CD14-positive monocyte (primary cell): ENCODE data around the gene ZCCHC14. TPM values are rescaled to one million over a fixed set of nuclear protein-coding genes. Genes with fewer than 3 reads are reported as not detected.

Source experiments
- DNase-seq, 3 donors: peaks; one replicate each; pipeline ENCODE4 v3.0.0-alpha.2; 2011 to 2022
- H2AFZ ChIP-seq: 2 replicates; pipeline ENCODE4 v1.6.0; 2012; ENCODE audit warnings: mild to moderate bottlenecking, low read depth, low read length, inconsistent platforms; ENCODE audit not compliant: insufficient read depth, poor library complexity, severe bottlenecking
- H3K27ac ChIP-seq, 2 donors: 1 replicate in 1 of 2; 2 replicates in 1 of 2; pipeline ENCODE4 v1.5.1; 2012 to 2013; ENCODE audit warnings: low read length in 2 of 2, control low read depth in 1 of 2, inconsistent platforms in 1 of 2, low read depth in 1 of 2, mild to moderate bottlenecking in 1 of 2
- H3K27me3 ChIP-seq, 2 donors: one replicate each; pipeline versions ENCODE4 v1.6.0 to v1.6.1; 2011 to 2013; ENCODE audit warnings: low read length in 2 of 2; ENCODE audit not compliant: control insufficient read depth in 2 of 2, insufficient read depth in 2 of 2
- H3K36me3 ChIP-seq, 2 donors: replicated peaks in 1 of 2; 1 replicate in 1 of 2; 2 replicates in 1 of 2; pipeline versions ENCODE4 v1.5.1 to v1.6.1; 2012 to 2013; ENCODE audit warnings: low read length in 2 of 2, control low read depth in 1 of 2, inconsistent platforms in 1 of 2, mild to moderate bottlenecking in 1 of 2; ENCODE audit not compliant: insufficient read depth in 2 of 2, control insufficient read depth in 1 of 2
- H3K4me1 ChIP-seq, 2 donors: 1 replicate in 1 of 2; 2 replicates in 1 of 2; pipeline versions ENCODE4 v1.5.1 to v1.6.1; 2012 to 2013; ENCODE audit warnings: low read length in 2 of 2, control low read depth in 1 of 2, inconsistent platforms in 1 of 2, mild to moderate bottlenecking in 1 of 2, moderate library complexity in 1 of 2; ENCODE audit not compliant: insufficient read depth in 2 of 2, control insufficient read depth in 1 of 2
- H3K4me2 ChIP-seq: replicated peaks from 2 replicates; pipeline ENCODE3; 2012; ENCODE audit warnings: low read length, moderate library complexity, mild to moderate bottlenecking; ENCODE audit not compliant: poor library complexity, severe bottlenecking; ENCODE audit errors: extremely low read depth
- H3K4me3 ChIP-seq, 3 experiments: fragments of 200-600 bp in 1 of 3; sonication (generic) in 1 of 3; replicated peaks in 1 of 3; 1 replicate in 2 of 3; 2 replicates in 1 of 3; pipeline ENCODE4 v1.5.1; 2011 to 2013; ENCODE audit warnings: low read length in 3 of 3, mild to moderate bottlenecking in 3 of 3, control low read depth in 2 of 3, low read depth in 2 of 3, inconsistent platforms in 1 of 3, moderate library complexity in 1 of 3
- H3K79me2 ChIP-seq: 2 replicates; pipeline ENCODE4 v1.6.0; 2012; ENCODE audit warnings: mild to moderate bottlenecking, control low read depth, inconsistent platforms, low read length, moderate library complexity; ENCODE audit not compliant: insufficient read depth
- H3K9ac ChIP-seq: 2 replicates; pipeline ENCODE4 v1.6.0; 2017; ENCODE audit warnings: low read length, mild to moderate bottlenecking; ENCODE audit not compliant: insufficient read depth, poor library complexity, severe bottlenecking
- H3K9me3 ChIP-seq, 2 donors: replicated peaks in 1 of 2; 1 replicate in 1 of 2; 2 replicates in 1 of 2; pipeline versions ENCODE4 v1.5.1 to v1.6.1; 2012 to 2013; ENCODE audit warnings: low read length in 2 of 2, control low read depth in 1 of 2; ENCODE audit not compliant: control insufficient read depth in 1 of 2, insufficient read depth in 1 of 2
- H4K20me1 ChIP-seq: 2 replicates; pipeline ENCODE4 v1.6.0; 2012; ENCODE audit warnings: mild to moderate bottlenecking, low read length, control low read depth, moderate library complexity; ENCODE audit not compliant: insufficient read depth
- H3K27ac Mint-ChIP-seq, 7 donors: one replicate each; pipeline ENCODE4 v1.8.0; 2020; ENCODE audit warnings: mild to moderate bottlenecking in 7 of 7, mixed read lengths in 7 of 7, moderate library complexity in 6 of 7, inconsistent platforms in 2 of 7
- H3K27me3 Mint-ChIP-seq, 3 donors: one replicate each; pipeline ENCODE4 v1.8.0; 2021 to 2022; ENCODE audit warnings: low read depth in 3 of 3, mild to moderate bottlenecking in 3 of 3, mixed read lengths in 3 of 3, moderate library complexity in 3 of 3, inconsistent platforms in 1 of 3
- H3K36me3 Mint-ChIP-seq, 2 donors: one replicate each; pipeline ENCODE4 v1.8.0; 2020; ENCODE audit warnings: mixed read lengths in 2 of 2, inconsistent platforms in 1 of 2, mild to moderate bottlenecking in 1 of 2
- H3K4me1 Mint-ChIP-seq: one replicate; pipeline ENCODE4 v1.8.0; 2020; ENCODE audit warnings: mild to moderate bottlenecking, mixed read lengths
- H3K4me3 Mint-ChIP-seq, 2 donors: one replicate each; pipeline ENCODE4 v1.8.0; 2020; ENCODE audit warnings: mild to moderate bottlenecking in 2 of 2, mixed read lengths in 2 of 2, moderate library complexity in 1 of 2
- H3K9me3 Mint-ChIP-seq, 7 donors: one replicate each; pipeline ENCODE4 v1.8.0; 2020 to 2022; ENCODE audit warnings: mixed read lengths in 7 of 7, mild to moderate bottlenecking in 6 of 7, moderate library complexity in 6 of 7, inconsistent platforms in 2 of 7
- WGBS: methylation state at CpG from one replicate; pipeline ENCODE4 v1.1.5; 2013; ENCODE audit warnings: missing lambda C conversion rate; ENCODE audit not compliant: insufficient coverage; 5-methylcytosine and 5-hydroxymethylcytosine counted together
- intact Hi-C, 2 donors: fragments of 100-400 bp; cut with micrococcal nuclease; formaldehyde crosslinking; loops; one replicate each; pipeline versions ENCODE4 v1.15.0 to v1.15.1; 2023
- polyA plus RNA-seq, 3 donors: library from polyadenylated mRNA; depleted of rRNA in 1 of 3; unstranded in 2 of 3; stranded (reverse) in 1 of 3; fragments of 300-500 nt in 2 of 3; fragments of >200 nt in 1 of 3; fragmentation: Illumina TruSeq in 2 of 3; gene quantifications; 1 replicate in 2 of 3; 2 replicates in 1 of 3; pipeline ENCODE4 v1.2.3, GENCODE V29; 2012 to 2021
- TF ChIP-seq, protein P1 (sequence below): fragments of 200-600 bp; IDR thresholded peaks from one replicate; pipeline ENCODE4 v1.8.0; 2022; ENCODE audit warnings: antibody characterized with exemption, mild to moderate bottlenecking

The ZCCHC14 gene
- polyA plus RNA-seq, 3 donors, result 0.11 to 4.0 (median 0.22) TPM

- Mint-ChIP-seq H3K27ac (no peak overlapping the region), H3K4me3 (no peak overlapping the region), H3K9me3 (peaks cover 12 to 39% (median 29%) of the 10 kb centered on the region in 7 donors), H3K4me1 (no peaks in the 10 kb centered on the region), H3K36me3 (no peaks in the 10 kb centered on the region), H3K27me3 (peaks cover 16 to 33% (median 18%) of the 10 kb centered on the region in 3 donors)
- Histone ChIP-seq H3K79me2 (no peaks in the 10 kb centered on the region), H3K4me2 (no peak overlapping the region), H3K27me3 (peaks cover 0 to 7% of the 10 kb centered on the region in 2 donors), H3K36me3 (no peaks in the 10 kb centered on the region), H3K4me3 (no peak overlapping the region), H4K20me1 (no peaks in the 10 kb centered on the region), H2AFZ (no peak overlapping the region), H3K9ac (no peak overlapping the region), H3K9me3 (peaks cover 11 to 21% of the 10 kb centered on the region in 2 donors), H3K4me1 (no peaks in the 10 kb centered on the region), H3K27ac (no peak overlapping the region)
- no peak for DNase-seq
- TF ChIP-seq, protein P1, sequence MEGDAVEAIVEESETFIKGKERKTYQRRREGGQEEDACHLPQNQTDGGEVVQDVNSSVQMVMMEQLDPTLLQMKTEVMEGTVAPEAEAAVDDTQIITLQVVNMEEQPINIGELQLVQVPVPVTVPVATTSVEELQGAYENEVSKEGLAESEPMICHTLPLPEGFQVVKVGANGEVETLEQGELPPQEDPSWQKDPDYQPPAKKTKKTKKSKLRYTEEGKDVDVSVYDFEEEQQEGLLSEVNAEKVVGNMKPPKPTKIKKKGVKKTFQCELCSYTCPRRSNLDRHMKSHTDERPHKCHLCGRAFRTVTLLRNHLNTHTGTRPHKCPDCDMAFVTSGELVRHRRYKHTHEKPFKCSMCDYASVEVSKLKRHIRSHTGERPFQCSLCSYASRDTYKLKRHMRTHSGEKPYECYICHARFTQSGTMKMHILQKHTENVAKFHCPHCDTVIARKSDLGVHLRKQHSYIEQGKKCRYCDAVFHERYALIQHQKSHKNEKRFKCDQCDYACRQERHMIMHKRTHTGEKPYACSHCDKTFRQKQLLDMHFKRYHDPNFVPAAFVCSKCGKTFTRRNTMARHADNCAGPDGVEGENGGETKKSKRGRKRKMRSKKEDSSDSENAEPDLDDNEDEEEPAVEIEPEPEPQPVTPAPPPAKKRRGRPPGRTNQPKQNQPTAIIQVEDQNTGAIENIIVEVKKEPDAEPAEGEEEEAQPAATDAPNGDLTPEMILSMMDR, result no peak
- WGBS, result no CpG with 5 or more reads among the region's 10 CpGs
- intact Hi-C loops, result no loop called here
Measured at GRCh38 chr16:87536795-87537142, 43.9 kb upstream of the ZCCHC14 start.

- 93% methylated on average over 9 of the region's 13 CpGs for WGBS
- no peak overlapping the region for H2AFZ ChIP-seq
- H3K9me3 Mint-ChIP-seq, result peaks cover 12 to 39% (median 35%) of the 10 kb centered on the region in 7 donors
- no peak overlapping the region for H3K27ac ChIP-seq
- intact Hi-C loops, result no loop called here
- peaks cover 11 to 21% of the 10 kb centered on the region in 2 donors for H3K9me3 ChIP-seq
- no peak overlapping the region for H3K4me2 ChIP-seq
- H3K27me3 ChIP-seq, result peaks cover 0 to 7% of the 10 kb centered on the region in 2 donors
- H3K4me3 Mint-ChIP-seq, result peak overlapping the region in 1 of 2 donors; percentile 23
- peak overlapping the region in 1 of 7 donors; percentile 8 for H3K27ac Mint-ChIP-seq
- H3K27me3 Mint-ChIP-seq, result peaks cover 15 to 28% (median 18%) of the 10 kb centered on the region in 3 donors
- H3K4me3 ChIP-seq, result no peak overlapping the region
- H3K79me2 ChIP-seq, result no peaks in the 10 kb centered on the region
- DNase-seq, result no peak
- no peaks in the 10 kb centered on the region for H3K36me3 ChIP-seq
- TF ChIP-seq, protein P1, result no peak
- no peak overlapping the region for H3K9ac ChIP-seq
- no peaks in the 10 kb centered on the region for H3K36me3 Mint-ChIP-seq
- no peaks in the 10 kb centered on the region for H3K4me1 Mint-ChIP-seq
- H3K4me1 ChIP-seq, result no peaks in the 10 kb centered on the region
- no peaks in the 10 kb centered on the region for H4K20me1 ChIP-seq
Measured at GRCh38 chr16:87535855-87536794, 43.3 kb upstream of the ZCCHC14 start.
